IMR-90 (cell line): ENCODE measurements around the gene AQP5. TPM values are rescaled to one million over a fixed set of nuclear protein-coding genes. Genes with fewer than 3 reads are reported as not detected.

Source experiments
- ATAC-seq: fragments of 200-7000 bp; cut with Tn5 transposase; 2 replicates; pipeline ENCODE4 v1.9.1; 2020; ENCODE audit warnings: low read depth, mild to moderate bottlenecking, moderate library complexity
- BruUV-seq: library from RNA; stranded (reverse); fragments of 400-500 nt; replicated peaks from 2 replicates; lab custom pipeline; 2021; lab: Mats Ljungman, UMichigan
- CTCF ChIA-PET: fragments of 300-600 bp; formaldehyde crosslinking; extraction: SDS; loops from one replicate; lab custom pipeline; 2021; ENCODE audit warnings: antibody characterized with exemption; lab: Yijun Ruan, JAX
- POLR2A ChIA-PET: fragments of 300-600 bp; sonication (Branson Sonifier 250); formaldehyde crosslinking; loops from one replicate; lab custom pipeline; 2022; ENCODE audit warnings: antibody characterized with exemption; ENCODE audit not compliant: unreplicated experiment; lab: Charles Lee
- DNase-seq: peaks from one replicate; pipeline ENCODE4 v3.0.0; 2013
- H2AFZ ChIP-seq: replicated peaks from 2 replicates; pipeline ENCODE3; 2013; ENCODE audit warnings: low read length, mild to moderate bottlenecking; ENCODE audit not compliant: poor library complexity
- H2AK5ac ChIP-seq: 2 replicates; pipeline ENCODE4 v1.6.1; 2013; ENCODE audit warnings: low read depth, low read length, inconsistent platforms
- H2AK9ac ChIP-seq: replicated peaks from 2 replicates; pipeline ENCODE3; 2013; ENCODE audit warnings: mild to moderate bottlenecking, low read depth, low read length, moderate library complexity; ENCODE audit not compliant: poor library complexity
- H2BK120ac ChIP-seq: 2 replicates; pipeline ENCODE4 v1.6.1; 2013; ENCODE audit warnings: low read depth, low read length, inconsistent platforms
- H2BK15ac ChIP-seq: 3 replicates; pipeline ENCODE4 v1.6.1; 2013; ENCODE audit warnings: low read depth, low read length, inconsistent platforms
- H2BK20ac ChIP-seq: 2 replicates; pipeline ENCODE4 v1.6.1; 2013; ENCODE audit warnings: low read depth, mild to moderate bottlenecking, inconsistent platforms, low read length, moderate library complexity
- H2BK5ac ChIP-seq: 2 replicates; pipeline ENCODE4 v1.6.1; 2013; ENCODE audit warnings: mild to moderate bottlenecking, low read depth, low read length, inconsistent platforms; ENCODE audit not compliant: poor library complexity, severe bottlenecking
- H3K14ac ChIP-seq: replicated peaks from 2 replicates; pipeline ENCODE4 v1.6.1; 2013; ENCODE audit warnings: low read depth, low read length, inconsistent platforms
- H3K18ac ChIP-seq: 2 replicates; pipeline ENCODE4 v1.6.1; 2013; ENCODE audit warnings: low read depth, low read length, control low read depth
- H3K23ac ChIP-seq: 2 replicates; pipeline ENCODE4 v1.6.1; 2013; ENCODE audit warnings: low read depth, low read length, inconsistent platforms
- H3K27ac ChIP-seq: 2 replicates; pipeline ENCODE4 v1.5.1; 2013; ENCODE audit warnings: mild to moderate bottlenecking, control low read depth, low read length; ENCODE audit not compliant: insufficient read depth
- H3K27me3 ChIP-seq: 2 replicates; pipeline ENCODE4 v1.6.1; 2013; ENCODE audit warnings: low read length; ENCODE audit not compliant: control insufficient read depth, insufficient read depth
- H3K36me3 ChIP-seq: 2 replicates; pipeline ENCODE4 v1.6.1; 2013; ENCODE audit warnings: low read length, mixed read lengths; ENCODE audit not compliant: control insufficient read depth, insufficient read depth
- H3K4ac ChIP-seq: 2 replicates; pipeline ENCODE4 v1.6.1; 2013; ENCODE audit warnings: low read depth, low read length, inconsistent platforms
- H3K4me1 ChIP-seq: 2 replicates; pipeline ENCODE4 v1.6.1; 2013; ENCODE audit warnings: low read length, mixed read lengths; ENCODE audit not compliant: control insufficient read depth, insufficient read depth
- H3K4me2 ChIP-seq: 2 replicates; pipeline ENCODE4 v1.6.1; 2013; ENCODE audit warnings: low read depth, mild to moderate bottlenecking, control low read depth, low read length, moderate library complexity
- H3K4me3 ChIP-seq: 2 replicates; pipeline ENCODE4 v1.5.1; 2013; ENCODE audit warnings: low read depth, mild to moderate bottlenecking, control low read depth, low read length, moderate library complexity; ENCODE audit not compliant: insufficient read depth
- H3K56ac ChIP-seq: 2 replicates; pipeline ENCODE4 v1.6.1; 2013; ENCODE audit warnings: low read length, inconsistent platforms; ENCODE audit not compliant: insufficient read depth; ENCODE audit errors: extremely low read depth
- H3K79me1 ChIP-seq, 2 experiments: 2 replicates each; pipeline ENCODE4 v1.6.1; 2013; ENCODE audit warnings: low read length in 2 of 2, inconsistent platforms in 1 of 2, low read depth in 1 of 2
- H3K9ac ChIP-seq: 2 replicates; pipeline ENCODE4 v1.6.1; 2013; ENCODE audit warnings: low read depth, low read length, control low read depth
- H3K9me1 ChIP-seq: 2 replicates; pipeline ENCODE4 v1.6.1; 2013; ENCODE audit warnings: low read length, inconsistent platforms; ENCODE audit not compliant: insufficient read depth
- H3K9me3 ChIP-seq: 2 replicates; pipeline ENCODE4 v1.6.1; 2013; ENCODE audit warnings: low read length; ENCODE audit not compliant: control insufficient read depth, insufficient read depth
- H4K20me1 ChIP-seq: 2 replicates; pipeline ENCODE4 v1.6.1; 2013; ENCODE audit warnings: low read length, inconsistent platforms; ENCODE audit not compliant: insufficient read depth
- H4K5ac ChIP-seq: 2 replicates; pipeline ENCODE4 v1.6.1; 2013; ENCODE audit warnings: mild to moderate bottlenecking, low read depth, low read length, control low read depth
- H4K8ac ChIP-seq, 2 experiments: 2 replicates each; pipeline ENCODE4 v1.6.1; 2013; ENCODE audit warnings: low read depth in 2 of 2, low read length in 2 of 2, control low read depth in 1 of 2, inconsistent platforms in 1 of 2
- H4K91ac ChIP-seq: 2 replicates; pipeline ENCODE4 v1.6.1; 2013; ENCODE audit warnings: low read depth, low read length, inconsistent platforms; ENCODE audit not compliant: insufficient read depth
- BHLHE40 ChIP-seq: fragments of 150-350 bp; IDR thresholded peaks from 2 replicates; pipeline ENCODE4 v1.6.1; 2016; ENCODE audit warnings: mild to moderate bottlenecking, low read depth, low read length
- CEBPB ChIP-seq: IDR thresholded peaks from 2 replicates; pipeline ENCODE4 v1.6.1; 2012; ENCODE audit warnings: low read depth, low read length, improper control_type of control experiment
- CHD1 ChIP-seq: IDR thresholded peaks from 2 replicates; pipeline ENCODE4 v1.6.1; 2012; ENCODE audit warnings: low read depth, low read length, improper control_type of control experiment
- CTCF ChIP-seq: conservative IDR thresholded peaks from 2 replicates; pipeline ENCODE4 v1.5.1; 2012; ENCODE audit warnings: mild to moderate bottlenecking, low read depth, low read length, improper control_type of control experiment
- FOS ChIP-seq: fragments of 150-350 bp; IDR thresholded peaks from 2 replicates; pipeline ENCODE4 v1.6.1; 2016; ENCODE audit warnings: low read depth, low read length
- MXI1 ChIP-seq: IDR thresholded peaks from 2 replicates; pipeline ENCODE4 v1.6.1; 2012; ENCODE audit warnings: low read depth, mild to moderate bottlenecking, low read length, moderate library complexity, borderline replicate concordance
- POLR2A ChIP-seq: IDR thresholded peaks from 2 replicates; pipeline ENCODE4 v1.6.1; 2012; ENCODE audit warnings: mild to moderate bottlenecking, low read depth, low read length
- RAD21 ChIP-seq: IDR thresholded peaks from 2 replicates; pipeline ENCODE4 v1.6.1; 2012; ENCODE audit warnings: low read length, improper control_type of control experiment
- RCOR1 ChIP-seq: IDR thresholded peaks from 2 replicates; pipeline ENCODE4 v1.6.1; 2012; ENCODE audit warnings: mild to moderate bottlenecking, low read length, improper control_type of control experiment; ENCODE audit not compliant: insufficient replicate concordance
- USF2 ChIP-seq: fragments of 150-350 bp; IDR thresholded peaks from 2 replicates; pipeline ENCODE4 v1.6.1; 2017; ENCODE audit warnings: mild to moderate bottlenecking, antibody characterized with exemption, low read length, low read depth
- WGBS, 2 experiments: methylation state at CpG; one replicate each; pipeline versions ENCODE4 v1.1.5 to v1.1.7; 2013; ENCODE audit warnings: missing lambda C conversion rate in 2 of 2; ENCODE audit not compliant: insufficient read length in 1 of 2; ENCODE audit errors: extremely low coverage in 2 of 2; 5-methylcytosine and 5-hydroxymethylcytosine counted together
- dilution Hi-C: fragments of 300-500 bp; cut with HindIII; formaldehyde crosslinking; loops from one replicate; pipeline ENCODE4 v1.14.3; 2018; ENCODE audit warnings: low sequenced_read_pairs; ENCODE audit not compliant: unreplicated experiment
- in situ Hi-C: fragments of 300-500 bp; cut with MboI; formaldehyde crosslinking; loops from 3 replicates; pipeline ENCODE4 v1.14.3; 2019; ENCODE audit warnings: low sequenced_read_pairs, inconsistent platforms, mixed read lengths
- intact Hi-C: fragments of 100-400 bp; cut with micrococcal nuclease; formaldehyde crosslinking; loops from 2 replicates; pipeline ENCODE4 v1.10.0; 2022
- polyA plus RNA-seq, 3 experiments: library from polyadenylated mRNA; depleted of rRNA; stranded (reverse); fragments of >200 nt; gene quantifications; 2 replicates each; pipeline ENCODE4 v1.2.3, GENCODE V29; 2012; ENCODE audit warnings: low replicate concordance in 1 of 3
- total RNA-seq: library from RNA; depleted of rRNA; stranded (reverse); fragments of >200 nt; gene quantifications from 2 replicates; pipeline ENCODE4 v1.2.3, GENCODE V29; 2012

AQP5 gene
- total and polyA plus RNA-seq, 2 of the 4 experiments (the other 2 are of a cell fraction) = not detected

GRCh38 chr12:49979016-49979586, 17.4 kb downstream of the AQP5 start:
- H3K27me3 ChIP-seq = no peaks in the 10 kb centered on the region
- no peak overlapping the region for H3K27ac ChIP-seq
- H3K4ac ChIP-seq = no peak overlapping the region
- no peak overlapping the region for H2AK5ac ChIP-seq
- TF ChIP-seq MXI1 = no peak
- no peak for TF ChIP-seq RAD21
- no peak for TF ChIP-seq BHLHE40
- no peak for TF ChIP-seq RCOR1
- no peak for TF ChIP-seq POLR2A
- no peak for TF ChIP-seq USF2
- TF ChIP-seq CTCF = no peak
- TF ChIP-seq CEBPB = no peak
- no peak for TF ChIP-seq CHD1
- TF ChIP-seq FOS = no peak
- no peak overlapping the region for H3K18ac ChIP-seq
- H3K9me3 ChIP-seq = no peaks in the 10 kb centered on the region
- no peak overlapping the region for H2AK9ac ChIP-seq
- H2BK20ac ChIP-seq = no peak overlapping the region
- H4K91ac ChIP-seq = no peak overlapping the region
- H2BK15ac ChIP-seq = no peak overlapping the region
- ChIA-PET CTCF (interaction anchor here (1.0 kb wide), 1 partner anchor 76 kb away, joined by 3 read pairs; no protein-coding TSS in a partner anchor), POLR2A (no interaction called here)
- WGBS, 2 experiments = no CpG with 5 or more reads among the region's 10 CpGs
- no peak overlapping the region for H4K8ac ChIP-seq
- H4K5ac ChIP-seq = no peak overlapping the region
- H3K14ac ChIP-seq = no peak overlapping the region
- intact Hi-C loops = no loop called here
- H3K4me3 ChIP-seq = no peak overlapping the region
- H2BK5ac ChIP-seq = no peak overlapping the region
- H3K9me1 ChIP-seq = peaks cover 8% of the 10 kb centered on the region
- ATAC-seq = no peak
- BruUV-seq = no TSS peak
- H3K56ac ChIP-seq = no peak overlapping the region
- peaks cover 10% of the 10 kb centered on the region for H3K4me1 ChIP-seq
- in situ Hi-C loops = loop anchor here (10.0 kb wide), 1 partner anchor 196 kb away; no protein-coding TSS in a partner anchor
- no peak overlapping the region for H2AFZ ChIP-seq
- H2BK120ac ChIP-seq = no peak overlapping the region
- no peak overlapping the region for H3K23ac ChIP-seq
- H3K4me2 ChIP-seq = no peak overlapping the region
- peaks cover 0 to 5% of the 10 kb centered on the region in 2 experiments; a peak in 1 of 4 replicates for H3K79me1 ChIP-seq
- no peak for DNase-seq
- dilution Hi-C loops = no loop called here
- H3K36me3 ChIP-seq = no peaks in the 10 kb centered on the region
- no peaks in the 10 kb centered on the region for H4K20me1 ChIP-seq
- no peak overlapping the region for H3K9ac ChIP-seq
